NCI-H1092 (cell line): ENCODE results near the gene DNAJB4.
"Not testable (repeated sequence)": the region's sequence is repeated elsewhere in the genome, so short reads cannot be mapped to it uniquely, and the experiment has no call there.

Experiments
- DNase-seq: peaks from one replicate; lab custom pipeline; 2025; lab: John Stamatoyannopoulos, UW

The DNAJB4 gene

GRCh38 chr1:78004719-78005447 lies at the start of gene DNAJB4:
Gene DNAJB4 (plus strand): TSS chr1:78004939. CDS start chr1:78005111, 172 bp downstream.
- no peak for DNase-seq

- DNase-seq, result no peak
Observed at GRCh38 chr1:77955709-77956108, 49.0 kb upstream of the DNAJB4 start.

GRCh38 chr1:77956464-77956863 lies 48.3 kb upstream of the DNAJB4 start:
- DNase-seq, result no peak

- DNase-seq, result no peak
Observed at GRCh38 chr1:77958391-77958790, 46.3 kb upstream of the DNAJB4 start.

- no peak for DNase-seq
Observed at GRCh38 chr1:77958850-77959249, 45.9 kb upstream of the DNAJB4 start.

GRCh38 chr1:77961392-77961791 lies 43.3 kb upstream of the DNAJB4 start:
- no peak for DNase-seq

- DNase-seq, result no peak
Observed at GRCh38 chr1:77966291-77966690, 38.4 kb upstream of the DNAJB4 start.

GRCh38 chr1:77970192-77970591 lies 34.5 kb upstream of the DNAJB4 start:
- no peak for DNase-seq

GRCh38 chr1:77972080-77972479 lies 32.7 kb upstream of the DNAJB4 start:
- DNase-seq, result no peak

- no peak for DNase-seq
Observed at GRCh38 chr1:77975386-77975785, 29.4 kb upstream of the DNAJB4 start.

GRCh38 chr1:77975907-77976306 lies 28.8 kb upstream of the DNAJB4 start:
- no peak for DNase-seq

- DNase-seq, result no peak
Observed at GRCh38 chr1:77976433-77977076, 28.2 kb upstream of the DNAJB4 start.

- DNase-seq, result no peak
Observed at GRCh38 chr1:77977989-77978292, 26.8 kb upstream of the DNAJB4 start.

GRCh38 chr1:77978293-77978968 lies 26.3 kb upstream of the DNAJB4 start:
- DNase-seq, result peak; percentile 71

- peak; percentile 99 for DNase-seq
Observed at GRCh38 chr1:77978969-77979876, 25.5 kb upstream of the DNAJB4 start, which contains the start of gene FUBP1. Gene FUBP1 (minus strand): TSS chr1:77979072. CDS start chr1:77979004, 68 bp downstream.

GRCh38 chr1:77983352-77983996 lies 21.3 kb upstream of the DNAJB4 start:
- not testable (repeated sequence) for DNase-seq

- no peak for DNase-seq
Observed at GRCh38 chr1:77983997-77984355, 20.8 kb upstream of the DNAJB4 start.

- DNase-seq, result no peak
Observed at GRCh38 chr1:77984629-77985028, 20.1 kb upstream of the DNAJB4 start.

- DNase-seq, result no peak
Observed at GRCh38 chr1:77986810-77987209, 17.9 kb upstream of the DNAJB4 start.

- no peak for DNase-seq
Observed at GRCh38 chr1:77987919-77988318, 16.8 kb upstream of the DNAJB4 start.

- DNase-seq, result no peak
Observed at GRCh38 chr1:77989744-77990143, 15.0 kb upstream of the DNAJB4 start.
